OCI-LY3 (cell line): Measurements from ENCODE around the gene HADHB.

Source experiments
- CTCF ChIP-seq: fragments of 200-600, 300-600 bp; sonication (generic); IDR thresholded peaks from 2 replicates; pipeline ENCODE4 v1.5.1; 2014; ENCODE audit warnings: antibody characterized with exemption, low read length, low read depth
- EZH2phosphoT487 ChIP-seq: fragments of 200-600 bp; shearing (Covaris generic); IDR thresholded peaks from 2 replicates; pipeline ENCODE4 v1.6.1; 2018; ENCODE audit warnings: antibody characterized with exemption, mixed run types, low read depth

- TF ChIP-seq CTCF (no peak), EZH2phosphoT487 (no peak)
Measured at GRCh38 chr2:26283606-26284005, 38.9 kb downstream of the HADHB start.
